Gastroesophageal sphincter (tissue), 3 donors: ENCODE results near the gene CACNA1C.

Source experiments
- POLR2A ChIP-seq, 2 donors: fragments of 450-650 bp; IDR thresholded peaks; one replicate each; pipeline ENCODE4 v1.6.1; 2017; ENCODE audit warnings: antibody characterized with exemption in 2 of 2, mild to moderate bottlenecking in 2 of 2, moderate library complexity in 1 of 2
- POLR2AphosphoS5 ChIP-seq: sonication (generic); formaldehyde crosslinking; IDR thresholded peaks from one replicate; pipeline ENCODE4 v1.6.1; 2017; ENCODE audit warnings: antibody characterized with exemption
- TF ChIP-seq, protein P1 (sequence below), 4 experiments: fragments of 200-600 bp in 2 of 4; fragments of 450-650 bp in 2 of 4; sonication (generic) in 1 of 4; IDR thresholded peaks; one replicate each; pipeline ENCODE4 v1.5.1; 2017 to 2019; ENCODE audit warnings: antibody characterized with exemption in 4 of 4, mild to moderate bottlenecking in 2 of 4, moderate library complexity in 2 of 4

DNA sequence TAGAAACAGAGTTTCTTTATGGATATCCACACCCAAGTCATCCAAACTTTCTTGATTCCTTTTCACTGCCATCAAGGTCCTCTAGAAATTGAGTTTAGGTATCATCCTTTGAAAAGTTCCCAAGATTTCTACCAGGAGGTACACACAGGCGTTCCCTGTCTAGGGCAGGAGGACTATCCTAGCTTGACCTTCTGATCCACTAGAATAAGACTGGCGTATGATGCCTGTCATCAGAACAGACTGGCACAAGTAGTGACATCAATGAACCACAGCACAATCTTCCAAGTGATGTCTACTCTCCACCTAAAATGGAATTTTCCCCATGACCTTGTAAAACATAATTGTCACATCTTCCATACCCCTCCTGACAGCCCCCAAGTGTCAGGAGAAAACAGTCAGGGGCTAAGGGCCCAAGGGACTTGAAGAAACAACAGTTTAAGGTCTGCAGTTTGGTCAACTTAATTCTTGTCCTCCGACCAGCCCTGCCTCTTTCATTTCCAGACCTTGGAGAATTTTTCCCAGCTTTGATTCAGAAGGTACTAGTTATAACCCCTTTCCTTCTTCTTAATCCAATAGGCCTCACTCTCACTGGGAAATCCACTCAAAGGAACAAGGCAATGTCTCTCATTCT is 641.3 kb downstream of the CACNA1C start:
- TF ChIP-seq, protein P1, sequence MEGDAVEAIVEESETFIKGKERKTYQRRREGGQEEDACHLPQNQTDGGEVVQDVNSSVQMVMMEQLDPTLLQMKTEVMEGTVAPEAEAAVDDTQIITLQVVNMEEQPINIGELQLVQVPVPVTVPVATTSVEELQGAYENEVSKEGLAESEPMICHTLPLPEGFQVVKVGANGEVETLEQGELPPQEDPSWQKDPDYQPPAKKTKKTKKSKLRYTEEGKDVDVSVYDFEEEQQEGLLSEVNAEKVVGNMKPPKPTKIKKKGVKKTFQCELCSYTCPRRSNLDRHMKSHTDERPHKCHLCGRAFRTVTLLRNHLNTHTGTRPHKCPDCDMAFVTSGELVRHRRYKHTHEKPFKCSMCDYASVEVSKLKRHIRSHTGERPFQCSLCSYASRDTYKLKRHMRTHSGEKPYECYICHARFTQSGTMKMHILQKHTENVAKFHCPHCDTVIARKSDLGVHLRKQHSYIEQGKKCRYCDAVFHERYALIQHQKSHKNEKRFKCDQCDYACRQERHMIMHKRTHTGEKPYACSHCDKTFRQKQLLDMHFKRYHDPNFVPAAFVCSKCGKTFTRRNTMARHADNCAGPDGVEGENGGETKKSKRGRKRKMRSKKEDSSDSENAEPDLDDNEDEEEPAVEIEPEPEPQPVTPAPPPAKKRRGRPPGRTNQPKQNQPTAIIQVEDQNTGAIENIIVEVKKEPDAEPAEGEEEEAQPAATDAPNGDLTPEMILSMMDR (IDR thresholded peaks at IDR 0.05) = no peak
- TF ChIP-seq POLR2AphosphoS5 (no peak), POLR2A (IDR thresholded peaks at IDR 0.05) (no peak)
